GM19395 (cell line): Measurements from ENCODE around the gene ENPP3.

ENCODE experiments used
- ATAC-seq: cut with Tn5 transposase; IDR thresholded peaks from one replicate; pipeline ENCODE4 v1.9.1; 2021; ENCODE audit warnings: mild to moderate bottlenecking, moderate library complexity; ENCODE audit not compliant: unreplicated experiment

Gene ENPP3

DNA sequence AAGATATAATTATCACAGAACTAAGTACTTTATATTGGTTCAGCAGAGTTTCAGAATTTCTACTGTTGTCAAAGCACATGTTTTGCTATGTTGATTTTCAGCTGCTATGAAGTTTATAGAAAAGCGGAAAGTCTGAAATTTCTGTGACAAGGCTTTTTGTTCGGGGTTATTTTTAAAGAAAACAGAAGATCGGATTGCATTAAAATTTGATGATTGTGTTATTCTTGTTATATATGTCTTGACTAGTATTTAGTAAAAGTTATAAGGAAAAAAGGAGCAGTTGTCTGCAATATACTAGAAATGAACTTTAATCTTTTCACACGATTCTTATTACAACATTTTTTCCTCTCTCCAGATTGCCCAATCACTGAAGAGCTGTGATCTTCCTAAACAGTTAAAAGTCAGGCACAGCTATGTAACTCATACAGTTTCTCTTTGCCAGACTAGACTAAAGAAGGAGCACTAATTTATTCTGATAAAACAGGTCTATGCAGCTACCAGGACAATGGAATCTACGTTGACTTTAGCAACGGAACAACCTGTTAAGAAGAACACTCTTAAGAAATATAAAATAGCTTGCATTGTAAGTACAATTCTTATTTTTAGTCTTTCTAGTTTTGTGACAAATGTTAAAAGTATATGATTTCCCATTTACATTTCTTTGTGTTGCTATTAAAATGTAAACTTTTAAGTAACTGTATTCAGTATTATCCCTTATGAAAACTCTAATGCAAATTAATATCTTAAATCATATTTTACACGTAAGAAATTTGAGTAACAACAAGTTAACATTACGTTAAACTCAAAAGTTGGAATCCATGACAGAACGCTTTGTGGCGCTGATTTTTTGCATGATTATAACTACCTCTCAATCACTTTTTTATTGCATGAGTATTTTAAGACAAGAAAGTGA, at the start of gene ENPP3:
ENPP3 (plus strand) TSS at position 423 of the 913 bp plus-strand sequence; CDS start at position 506, 83 bp downstream.
- ATAC-seq, result no peak

DNA sequence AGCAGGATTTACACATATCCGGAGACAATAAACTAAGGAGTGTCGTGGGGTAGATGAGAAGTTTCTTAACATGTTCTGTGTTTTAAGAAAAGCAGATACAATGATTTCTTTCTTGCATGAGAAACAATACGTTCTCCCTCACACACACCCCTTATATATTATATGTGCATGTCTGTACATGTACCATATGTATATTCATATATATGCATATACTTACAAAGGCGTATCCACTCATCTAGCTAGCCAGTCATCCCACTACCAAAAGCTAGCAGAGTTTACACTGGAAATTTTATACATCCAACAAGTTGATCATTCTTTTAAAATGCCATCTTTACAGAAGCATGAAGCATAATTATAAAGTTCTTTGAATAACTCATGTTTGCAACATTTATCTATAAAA, 49.2 kb upstream of the ENPP3 start:
- no peak for ATAC-seq

DNA sequence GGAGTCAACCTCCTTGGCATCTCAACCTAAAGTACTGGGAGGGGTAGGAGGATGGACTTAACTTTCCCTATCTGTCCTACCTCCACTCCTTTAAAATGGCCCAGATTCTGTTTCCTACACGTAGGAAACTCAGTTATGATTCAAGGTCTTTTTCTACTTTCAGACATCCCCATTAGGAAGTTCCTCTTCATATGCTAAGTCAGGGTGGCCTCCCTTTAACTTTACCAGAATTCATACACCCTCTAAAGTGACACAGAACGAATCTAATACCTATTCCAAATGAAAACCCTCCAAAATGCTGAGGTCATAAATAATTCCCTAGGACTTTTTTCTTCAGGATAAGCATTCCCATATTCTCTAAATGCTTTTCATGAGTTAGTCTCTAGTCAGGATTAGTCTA, 48.5 kb upstream of the ENPP3 start:
- ATAC-seq, result no peak

DNA sequence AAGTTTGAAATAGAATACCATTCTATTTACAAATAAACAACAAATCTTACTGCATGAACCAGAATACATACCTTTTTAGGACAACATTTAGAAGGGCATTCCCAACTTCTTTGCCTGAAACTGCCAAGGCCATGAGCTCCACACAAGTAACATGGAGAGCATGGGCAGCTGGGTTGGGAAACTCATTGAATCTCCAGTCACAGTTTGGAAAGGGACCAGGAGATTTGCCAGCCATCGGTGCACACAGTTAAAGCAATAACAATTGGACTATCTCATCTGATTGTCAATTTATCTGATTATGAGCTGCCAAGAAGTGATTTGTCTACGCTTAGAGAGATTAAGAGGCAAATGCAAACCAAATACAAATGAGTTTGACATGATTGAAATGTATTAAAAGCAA, 44.2 kb upstream of the ENPP3 start:
- ATAC-seq, result no peak

DNA sequence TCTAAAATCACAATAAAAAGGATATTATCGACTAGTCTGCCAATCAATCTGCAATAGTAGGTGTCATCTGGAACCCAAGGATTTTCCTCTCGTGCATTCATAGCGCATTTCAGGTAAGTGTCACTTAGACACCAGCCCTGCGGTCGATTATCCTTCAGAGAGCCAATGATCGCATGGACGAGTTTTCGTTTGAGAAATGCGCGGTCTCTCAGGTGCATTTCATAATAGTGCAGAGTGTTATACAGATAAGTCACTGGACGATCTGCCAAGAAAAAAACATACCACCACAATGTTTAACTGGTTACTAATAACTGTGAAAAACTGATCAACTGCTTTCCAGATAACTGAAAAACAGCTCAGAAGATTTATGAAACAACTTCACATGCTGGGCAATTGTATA, 43.0 kb upstream of the ENPP3 start:
- ATAC-seq, result no peak

DNA sequence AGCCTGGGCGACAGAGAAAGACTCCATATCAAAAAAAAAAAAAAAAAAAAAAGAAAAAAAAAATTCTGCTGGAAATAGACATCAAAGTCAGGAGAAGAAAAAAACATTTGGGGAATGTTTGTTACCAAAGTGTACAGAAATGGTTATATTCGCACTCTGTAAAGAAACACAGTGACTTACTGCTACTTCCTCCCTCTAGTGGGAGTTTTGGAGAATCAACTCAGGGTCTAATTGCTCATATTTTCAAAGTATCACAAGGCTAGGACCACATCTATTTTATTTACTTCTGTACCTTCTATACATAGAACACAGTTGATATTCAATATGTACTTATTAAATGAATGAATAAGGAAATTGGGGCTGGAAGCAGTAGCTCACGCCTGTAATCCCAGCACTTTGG, 39.7 kb upstream of the ENPP3 start:
- ATAC-seq, result no peak

DNA sequence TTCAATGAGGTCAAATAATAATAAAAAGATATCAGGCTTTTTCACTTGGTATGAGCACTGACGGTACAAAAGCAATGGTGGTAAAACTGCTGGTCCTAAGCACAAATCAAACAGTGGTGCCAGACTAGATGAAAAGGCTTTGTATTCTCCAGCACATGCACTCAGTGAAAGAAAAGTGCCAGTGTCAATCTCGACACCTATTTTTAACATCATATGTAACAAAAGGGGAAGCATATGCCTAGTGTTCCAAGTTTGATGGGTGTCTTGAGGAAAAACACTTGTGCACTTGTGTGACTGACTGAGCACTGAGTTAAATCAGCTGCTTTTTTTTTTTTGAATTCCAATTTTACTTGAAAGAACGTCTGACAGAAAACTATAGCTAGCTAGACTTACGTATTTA, 36.4 kb upstream of the ENPP3 start:
- ATAC-seq, result no peak

DNA sequence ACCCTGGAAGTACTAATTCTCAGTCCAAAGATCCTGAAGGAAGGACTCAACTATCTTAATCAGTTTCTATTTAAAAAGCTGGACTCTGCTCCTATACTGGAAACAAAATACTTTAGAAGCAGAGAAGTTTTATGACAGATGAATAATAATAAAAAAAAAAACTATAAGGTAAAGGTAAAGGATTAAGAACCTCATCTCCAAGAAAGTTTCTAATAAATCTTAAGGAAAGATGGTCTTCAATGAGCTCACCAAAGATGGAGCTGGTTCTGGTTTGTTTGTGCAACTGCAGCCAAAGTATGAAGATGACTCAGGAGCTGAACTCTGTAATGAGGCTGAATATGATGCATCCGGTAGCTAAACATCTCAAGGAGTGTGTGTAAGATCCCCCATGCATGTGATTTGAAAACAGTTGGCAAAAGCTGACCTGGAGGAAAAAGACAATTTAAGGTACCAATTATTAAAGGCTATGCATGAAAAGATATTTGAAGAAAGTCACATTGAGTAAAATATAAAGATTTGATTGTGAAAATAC, 34.3 kb upstream of the ENPP3 start:
- ATAC-seq, result no peak

DNA sequence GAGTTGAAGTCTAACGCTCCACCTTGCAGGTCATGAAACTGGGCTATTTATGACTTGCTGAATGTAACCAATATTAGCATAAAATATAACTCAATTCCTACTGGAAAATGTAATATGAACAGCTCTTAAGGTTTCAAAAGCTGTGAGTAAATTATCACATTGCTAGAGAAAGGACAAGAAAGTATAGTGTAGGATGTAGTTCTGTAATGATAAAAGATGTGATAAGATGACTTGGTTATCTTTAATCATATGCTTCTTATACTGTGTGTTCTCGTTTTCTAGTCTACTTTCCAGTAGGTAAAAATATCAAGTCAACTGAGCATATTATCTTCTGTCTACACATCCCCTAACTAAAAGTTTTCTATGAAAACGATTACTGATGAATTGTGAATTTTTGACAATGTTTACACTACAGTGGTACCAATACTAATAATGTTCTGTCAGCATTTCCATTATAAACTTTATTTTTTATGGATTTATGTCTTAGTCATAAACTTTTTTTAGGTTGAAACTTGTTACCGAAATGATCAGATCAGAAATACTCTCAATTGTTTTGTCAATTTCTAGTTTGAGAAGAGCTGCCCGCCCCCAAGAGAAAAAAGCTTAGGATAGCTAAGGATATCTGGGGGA, 23.7 kb upstream of the ENPP3 start:
- ATAC-seq, result no peak

DNA sequence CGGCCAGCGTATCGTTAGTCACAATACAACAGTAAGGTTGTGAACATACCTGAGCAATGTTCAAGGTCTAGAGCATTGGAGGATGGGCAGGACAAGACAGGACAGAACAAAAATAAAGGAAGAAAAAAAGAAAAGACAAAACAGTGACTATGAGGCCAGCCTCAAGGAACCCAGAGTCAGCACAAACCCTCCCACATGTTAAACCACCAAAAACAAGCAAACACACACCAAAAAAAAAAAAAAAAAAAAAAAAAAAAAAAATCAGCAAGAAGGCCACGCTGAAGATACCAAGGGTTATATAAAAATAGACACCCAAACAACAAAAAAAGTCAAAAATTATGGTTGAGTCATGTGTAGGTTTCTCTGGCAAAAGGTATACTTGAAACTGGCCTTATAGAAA, 21.8 kb upstream of the ENPP3 start:
- no peak for ATAC-seq

DNA sequence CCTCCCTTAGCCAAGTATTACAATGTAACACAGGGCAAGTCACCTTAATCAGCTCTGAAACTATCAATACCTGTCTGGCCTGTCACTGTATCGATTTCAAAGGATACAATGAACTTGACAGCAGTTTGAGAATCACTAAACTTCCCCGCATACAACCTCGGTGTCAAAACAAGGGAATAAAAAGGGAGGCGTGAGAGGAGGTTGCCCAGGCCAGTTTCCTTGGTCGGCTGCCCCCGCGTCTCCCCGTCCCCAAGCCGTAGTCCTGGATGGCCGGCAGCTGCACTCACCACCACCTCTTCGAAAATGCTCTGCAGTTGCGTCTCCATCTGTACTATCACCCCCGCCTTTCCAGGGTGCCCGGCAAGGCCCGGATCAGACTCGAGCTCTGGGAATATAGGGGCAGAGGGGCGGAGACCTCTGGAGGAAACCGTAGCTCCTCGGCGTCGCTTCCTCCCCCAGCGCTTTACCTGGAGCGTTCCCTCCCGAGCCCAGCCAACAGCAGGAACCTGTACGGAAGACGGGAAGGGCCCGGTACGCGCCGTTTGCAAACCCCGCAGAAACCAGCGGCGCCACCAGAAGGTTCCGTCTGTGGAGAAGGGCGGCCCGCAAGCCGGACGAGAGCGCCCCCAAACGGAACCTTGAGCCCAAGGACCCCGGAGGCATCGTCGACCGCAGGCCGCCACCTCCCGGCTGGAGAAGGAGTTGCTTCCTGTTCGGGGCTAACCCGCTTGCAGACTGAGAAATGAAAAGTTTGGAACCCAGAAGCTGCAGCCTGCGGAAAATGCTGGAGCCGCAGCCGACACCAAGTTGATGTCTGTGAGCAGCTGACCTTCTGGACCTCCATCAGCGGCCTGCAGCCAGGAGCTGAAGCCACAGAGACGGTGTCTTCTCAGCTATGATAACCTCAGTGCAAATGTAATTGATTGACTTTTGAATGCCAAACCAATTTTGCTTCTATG, 9.1 kb upstream of the ENPP3 start, which contains the start of gene MED23:
MED23 (minus strand) TSS at position 519 of the 959 bp plus-strand sequence; CDS start at position 326, 193 bp downstream.
- ATAC-seq, result peak; percentile 98

DNA sequence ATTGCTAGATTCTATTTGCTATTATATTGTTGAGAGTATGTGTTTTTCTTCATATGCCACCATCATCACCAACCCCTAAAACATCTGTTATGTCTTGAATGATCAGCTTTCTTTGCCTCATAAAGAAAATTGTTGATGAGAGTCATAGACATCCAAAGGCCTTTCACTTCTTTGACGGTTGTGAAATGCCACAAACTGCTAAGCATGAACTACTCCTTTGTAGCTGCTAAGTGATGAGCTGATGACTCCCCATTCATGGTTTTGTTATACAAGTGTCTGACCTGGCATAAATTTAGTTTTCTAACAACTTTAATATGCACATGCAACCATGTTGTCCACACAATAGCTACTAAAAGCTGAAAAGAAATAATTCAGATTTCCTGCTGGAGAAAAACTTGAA, 8.4 kb upstream of the ENPP3 start:
- ATAC-seq, result no peak

DNA sequence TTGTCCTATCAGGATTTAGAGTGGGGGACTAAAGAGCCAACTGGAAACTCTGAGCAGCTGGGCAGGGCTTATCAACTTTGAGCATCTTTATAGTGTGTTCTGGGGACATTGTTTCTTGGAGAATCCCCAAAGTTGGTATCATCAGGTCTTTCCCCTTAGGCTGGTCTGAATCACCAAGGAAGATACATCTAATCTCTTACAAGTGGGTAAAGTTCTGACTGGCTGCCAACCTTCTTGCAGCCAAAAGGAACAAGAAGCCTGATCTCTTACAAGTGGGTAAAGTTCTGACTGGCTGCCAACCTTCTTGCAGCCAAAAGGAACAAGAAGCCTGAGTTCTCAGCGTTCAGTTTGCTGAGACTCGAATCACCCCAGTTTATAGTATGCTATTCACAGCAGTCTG, 7.5 kb upstream of the ENPP3 start:
- ATAC-seq, result no peak

DNA sequence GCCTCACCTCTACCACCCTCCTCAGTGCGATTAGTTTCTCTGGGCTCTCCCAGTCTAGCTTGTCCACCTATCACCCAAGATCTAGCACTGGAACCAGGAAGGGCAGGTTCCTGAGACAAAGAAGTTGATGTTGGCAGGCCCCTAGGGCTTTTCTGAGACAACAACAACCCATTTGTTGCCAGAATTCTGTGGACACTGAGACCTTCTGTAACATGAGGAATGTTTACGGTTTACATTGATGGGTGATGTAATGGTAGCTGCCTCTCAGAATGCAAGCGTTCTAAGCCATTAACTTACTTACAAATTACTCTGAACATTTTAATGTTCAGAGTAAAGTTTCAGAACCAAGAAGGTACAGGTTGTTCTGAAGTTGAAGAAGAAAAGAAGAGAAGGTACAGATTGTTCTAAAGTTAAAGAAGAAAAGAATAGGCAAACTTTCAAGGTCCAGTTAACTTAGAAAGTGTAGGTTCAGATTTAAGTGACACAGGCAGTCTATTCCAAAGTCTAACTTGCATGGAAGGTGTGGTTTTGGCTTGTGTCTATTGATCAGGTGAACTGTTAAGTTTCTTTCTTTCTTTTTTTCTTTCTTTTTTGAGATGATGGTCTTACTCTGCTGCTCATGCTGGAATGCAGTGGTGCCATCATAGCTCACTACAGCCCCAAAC, 5.3 kb upstream of the ENPP3 start:
- no peak for ATAC-seq

DNA sequence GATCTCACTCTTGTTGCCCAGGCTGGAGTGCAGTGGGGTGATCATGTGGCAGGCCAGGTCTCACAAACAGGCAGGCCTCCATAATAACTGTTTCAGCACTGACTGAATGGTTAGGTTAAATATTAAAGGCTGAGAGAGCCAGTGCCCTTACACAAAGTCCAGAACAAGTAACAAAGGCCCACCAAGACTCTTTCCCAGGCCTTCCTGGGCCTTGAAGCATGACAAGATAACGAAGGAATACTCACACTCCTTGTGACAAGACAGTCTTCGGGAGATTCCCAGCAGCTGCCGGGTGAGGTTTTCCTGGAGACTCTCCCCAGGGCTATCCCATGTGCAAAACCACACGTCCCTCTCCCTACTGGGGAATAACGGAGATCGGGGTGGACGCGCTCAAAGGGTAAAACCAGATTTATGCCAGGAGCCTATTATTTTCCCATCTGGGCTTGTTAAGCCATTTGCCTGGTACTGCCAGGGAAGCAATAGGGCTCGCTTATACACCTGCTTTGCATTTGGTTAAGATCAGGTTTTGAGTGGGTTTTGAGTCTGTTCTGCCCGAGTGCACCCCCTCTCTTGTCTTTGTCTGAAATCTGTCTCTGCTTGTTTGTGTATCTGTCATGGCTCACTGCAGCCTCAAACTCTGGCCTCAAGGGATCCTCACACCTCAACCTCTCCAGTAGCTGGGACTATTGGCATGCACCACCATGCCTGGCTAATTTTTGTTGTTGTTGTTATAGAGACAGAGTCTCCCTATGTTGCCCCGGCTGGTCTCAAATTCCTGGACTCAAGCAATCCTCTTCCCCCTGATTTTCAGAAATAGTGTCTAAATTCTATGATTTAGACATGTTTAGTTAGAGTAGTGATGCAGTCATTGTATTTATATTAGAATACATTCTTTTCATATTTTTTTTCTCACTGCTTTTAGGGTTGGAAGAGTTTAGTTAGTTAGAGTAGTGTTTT, 1.4 kb upstream of the ENPP3 start:
- peak; percentile 66 for ATAC-seq

DNA sequence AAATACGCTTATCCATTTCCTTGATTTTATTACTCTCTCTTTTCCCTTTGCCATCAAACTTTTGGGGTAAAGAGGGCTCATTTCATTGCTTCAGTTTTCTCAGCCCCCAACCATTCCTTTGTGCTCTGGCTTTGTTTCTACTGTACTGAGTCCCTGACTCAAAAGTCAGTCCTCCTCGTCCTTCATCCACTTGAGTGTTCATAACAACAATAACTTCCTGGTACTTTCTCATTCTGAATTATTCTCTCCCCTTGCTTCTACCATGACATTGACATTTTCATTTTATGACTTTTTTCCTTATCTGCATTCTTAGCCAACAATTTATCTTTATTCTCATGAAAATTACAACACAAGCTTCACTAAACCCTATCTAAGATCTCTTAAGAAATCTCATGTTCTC, 911 bp downstream of the ENPP3 start:
- no peak for ATAC-seq

DNA sequence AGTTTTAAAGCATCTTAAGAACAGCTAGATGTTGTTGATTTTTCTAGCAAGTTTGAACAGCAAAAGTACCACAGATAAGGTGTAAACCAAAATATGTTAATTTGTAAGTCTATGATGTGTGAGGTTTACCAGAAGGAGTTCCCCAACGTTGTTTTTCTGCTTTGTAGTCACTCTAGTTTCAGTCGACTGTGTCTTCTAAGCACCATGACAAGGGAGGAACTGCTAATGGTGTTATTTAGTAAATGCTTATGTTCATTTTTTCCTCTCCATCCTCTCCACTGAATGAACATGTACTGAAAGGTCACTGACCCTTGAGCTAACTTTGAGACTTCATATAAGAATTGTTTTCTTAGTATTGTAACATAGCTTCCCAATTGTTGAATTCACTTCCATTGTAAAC, 3.0 kb downstream of the ENPP3 start:
- peak; percentile 66 for ATAC-seq

DNA sequence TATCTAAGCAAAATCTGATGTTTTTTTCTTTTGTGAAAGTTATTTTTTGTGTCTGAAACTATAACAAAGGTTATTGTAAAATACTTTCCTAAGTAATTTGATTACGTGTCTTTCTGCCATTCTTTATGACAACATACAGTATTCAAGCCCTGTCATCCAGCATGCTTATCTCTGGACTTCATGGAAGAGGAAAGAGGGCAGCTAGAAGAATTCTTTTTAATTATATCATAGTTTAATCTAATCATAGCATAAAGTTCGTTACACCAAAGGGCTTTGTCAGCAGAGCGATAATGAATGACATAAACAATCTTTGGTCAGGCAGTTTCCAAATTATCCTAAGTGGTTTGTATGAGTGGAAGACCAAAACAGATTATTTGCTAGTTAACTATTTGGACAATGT, 3.5 kb downstream of the ENPP3 start:
- ATAC-seq, result no peak

DNA sequence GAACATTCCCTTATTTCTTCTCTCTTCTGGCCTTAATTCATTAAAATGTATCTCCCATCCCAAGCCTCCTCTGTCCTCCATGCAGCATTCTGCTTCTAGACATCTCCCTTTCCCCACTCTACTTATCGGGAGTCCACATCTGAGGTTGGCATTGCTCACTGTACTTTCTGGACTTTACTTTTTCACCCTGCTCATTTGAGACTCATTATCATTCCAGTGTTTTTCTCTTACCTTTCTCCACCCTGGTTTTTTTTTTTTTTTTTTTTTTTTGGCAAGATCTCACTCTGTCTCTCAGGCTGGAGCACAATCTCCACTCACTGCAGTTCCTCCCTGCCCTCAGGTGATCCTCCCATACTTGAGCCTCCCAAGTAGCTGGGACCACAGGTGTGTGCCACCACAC, 4.5 kb downstream of the ENPP3 start:
- no peak for ATAC-seq
